ENCODE results near the gene LEUTX.

LEUTX gene

DNA sequence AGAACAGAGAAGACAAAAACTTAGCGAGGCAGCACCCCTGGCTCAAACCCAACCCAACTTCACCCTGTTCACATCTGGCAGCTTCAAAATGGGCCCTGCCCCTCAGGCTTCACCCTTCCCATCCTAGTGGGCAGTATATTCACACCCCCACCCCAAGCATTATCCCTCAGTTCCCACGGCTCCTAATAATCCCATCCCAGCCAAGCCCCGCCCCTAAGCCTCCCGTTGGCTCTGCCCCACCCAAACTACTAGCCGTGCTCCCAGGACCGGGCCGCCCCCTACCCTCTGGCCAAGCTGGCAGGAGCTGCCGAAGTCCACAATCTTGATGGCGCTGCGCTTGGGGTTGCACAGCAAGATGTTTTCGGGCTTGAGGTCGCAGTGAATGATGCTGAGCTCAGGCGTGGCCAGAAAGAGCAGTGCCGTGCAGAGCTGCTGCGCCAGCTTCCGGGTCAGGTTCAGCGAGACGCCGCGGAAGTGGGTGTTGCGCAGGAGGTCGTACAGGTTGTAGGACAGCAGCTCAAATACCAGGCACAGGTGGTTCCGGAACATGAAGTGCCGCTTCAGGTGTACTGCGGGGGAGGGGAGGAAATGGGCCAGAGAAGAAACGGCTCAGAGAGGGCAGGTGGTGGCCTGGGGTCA lies 49.5 kb downstream of the LEUTX start:
- no peak for DNase-seq (ENCODE audit: low spot score)
- TF ChIP-seq, protein P1, sequence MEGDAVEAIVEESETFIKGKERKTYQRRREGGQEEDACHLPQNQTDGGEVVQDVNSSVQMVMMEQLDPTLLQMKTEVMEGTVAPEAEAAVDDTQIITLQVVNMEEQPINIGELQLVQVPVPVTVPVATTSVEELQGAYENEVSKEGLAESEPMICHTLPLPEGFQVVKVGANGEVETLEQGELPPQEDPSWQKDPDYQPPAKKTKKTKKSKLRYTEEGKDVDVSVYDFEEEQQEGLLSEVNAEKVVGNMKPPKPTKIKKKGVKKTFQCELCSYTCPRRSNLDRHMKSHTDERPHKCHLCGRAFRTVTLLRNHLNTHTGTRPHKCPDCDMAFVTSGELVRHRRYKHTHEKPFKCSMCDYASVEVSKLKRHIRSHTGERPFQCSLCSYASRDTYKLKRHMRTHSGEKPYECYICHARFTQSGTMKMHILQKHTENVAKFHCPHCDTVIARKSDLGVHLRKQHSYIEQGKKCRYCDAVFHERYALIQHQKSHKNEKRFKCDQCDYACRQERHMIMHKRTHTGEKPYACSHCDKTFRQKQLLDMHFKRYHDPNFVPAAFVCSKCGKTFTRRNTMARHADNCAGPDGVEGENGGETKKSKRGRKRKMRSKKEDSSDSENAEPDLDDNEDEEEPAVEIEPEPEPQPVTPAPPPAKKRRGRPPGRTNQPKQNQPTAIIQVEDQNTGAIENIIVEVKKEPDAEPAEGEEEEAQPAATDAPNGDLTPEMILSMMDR (conservative IDR thresholded peaks at IDR 0.05; ENCODE audit: low read depth): no peak
- ChIA-PET POLR2A (ENCODE audit: low non-redundant PET) (no interaction called here), CTCF (no interaction called here)
- peak overlapping the region; percentile 30 for H3K27ac ChIP-seq

DNA sequence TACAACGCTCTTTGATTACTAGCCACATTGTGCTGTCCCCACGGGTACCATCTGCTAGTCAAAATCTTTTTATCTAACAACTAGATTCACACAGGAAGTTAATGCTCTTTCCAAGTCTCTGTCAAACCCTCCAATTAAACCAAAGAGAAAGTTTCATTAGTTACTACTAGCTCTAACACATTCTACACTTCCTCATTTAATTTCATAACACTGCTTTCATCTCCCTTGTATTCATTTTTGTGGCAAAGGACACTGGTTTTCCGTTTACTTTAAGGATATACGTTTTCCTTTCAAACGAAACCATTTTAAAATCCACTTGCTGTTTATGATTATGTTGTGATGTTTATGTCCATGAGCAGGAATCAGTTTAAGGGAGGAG lies 50.0 kb downstream of the LEUTX start:
- DNase-seq (ENCODE audit: low spot score): no peak
- H3K27ac ChIP-seq: peak overlapping the region; percentile 30
- TF ChIP-seq, protein P1 (conservative IDR thresholded peaks at IDR 0.05; ENCODE audit: low read depth): no peak
- POLR2A ChIA-PET (ENCODE audit: low non-redundant PET): no interaction called here
- CTCF ChIA-PET: interaction anchor here (0.6 kb wide), 1 partner anchor 449 kb away, joined by 6 read pairs; no protein-coding TSS in a partner anchor

DNA sequence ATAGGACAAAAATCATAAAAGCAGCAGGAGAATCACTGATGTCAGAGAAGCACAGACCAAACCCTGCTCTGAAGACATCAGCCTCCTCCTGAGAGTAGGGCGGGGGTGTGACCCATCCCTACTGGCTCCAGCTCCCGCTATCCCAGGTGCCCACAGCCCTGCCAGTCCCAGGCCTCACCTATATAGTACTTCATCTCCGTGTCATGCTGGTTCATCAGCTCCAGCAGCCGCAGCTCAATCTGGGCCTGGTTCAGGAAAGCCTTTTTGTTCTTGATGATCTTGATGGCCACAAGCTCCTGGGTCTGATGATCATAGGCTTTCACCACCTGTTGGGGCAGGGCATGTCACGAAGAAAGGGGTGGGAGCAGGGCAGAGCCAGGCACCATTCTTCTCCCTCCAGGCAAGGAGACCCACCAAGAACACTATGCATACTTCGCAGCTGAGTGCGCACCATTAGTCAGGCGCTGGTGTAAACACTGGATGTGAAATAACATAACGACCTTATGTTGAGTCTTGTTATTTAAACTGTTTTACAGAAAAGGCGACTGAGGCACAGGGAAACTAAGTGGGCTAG lies 51.1 kb downstream of the LEUTX start:
- TF ChIP-seq, protein P1 (conservative IDR thresholded peaks at IDR 0.05; ENCODE audit: low read depth): no peak
- H3K27ac ChIP-seq: peak overlapping the region; percentile 9; the same call in 1 of the 2 replicates
- POLR2A ChIA-PET (ENCODE audit: low non-redundant PET): no interaction called here
- DNase-seq (ENCODE audit: low spot score): no peak
- CTCF ChIA-PET: interaction anchor here (0.7 kb wide), 1 partner anchor 13 kb away, joined by 3 read pairs; no protein-coding TSS in a partner anchor

DNA sequence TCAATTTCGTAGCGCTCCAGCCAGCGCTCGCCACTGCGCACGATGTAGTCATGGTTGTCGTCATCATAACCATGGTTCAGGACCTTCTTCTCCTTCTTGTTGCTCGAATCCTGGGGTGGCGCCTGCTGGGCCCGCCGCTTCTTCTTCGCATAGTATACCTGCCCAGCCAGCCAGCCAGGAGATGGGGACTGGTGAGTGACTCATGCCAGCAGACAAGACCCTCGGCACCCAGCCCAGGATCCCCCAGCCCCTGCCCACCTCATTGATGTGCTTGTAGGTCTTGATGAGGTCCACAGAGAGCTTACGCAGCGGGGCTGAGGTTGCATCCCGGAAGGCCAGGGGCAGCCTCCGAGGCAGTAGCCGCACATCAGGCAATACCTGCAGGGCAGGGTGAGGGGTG lies 51.8 kb downstream of the LEUTX start:
- H3K27ac ChIP-seq: no peak overlapping the region
- DNase-seq (ENCODE audit: low spot score): no peak
- TF ChIP-seq, protein P1 (conservative IDR thresholded peaks at IDR 0.05; ENCODE audit: low read depth): no peak
- ChIA-PET CTCF (no interaction called here), POLR2A (ENCODE audit: low non-redundant PET) (no interaction called here)

DNA sequence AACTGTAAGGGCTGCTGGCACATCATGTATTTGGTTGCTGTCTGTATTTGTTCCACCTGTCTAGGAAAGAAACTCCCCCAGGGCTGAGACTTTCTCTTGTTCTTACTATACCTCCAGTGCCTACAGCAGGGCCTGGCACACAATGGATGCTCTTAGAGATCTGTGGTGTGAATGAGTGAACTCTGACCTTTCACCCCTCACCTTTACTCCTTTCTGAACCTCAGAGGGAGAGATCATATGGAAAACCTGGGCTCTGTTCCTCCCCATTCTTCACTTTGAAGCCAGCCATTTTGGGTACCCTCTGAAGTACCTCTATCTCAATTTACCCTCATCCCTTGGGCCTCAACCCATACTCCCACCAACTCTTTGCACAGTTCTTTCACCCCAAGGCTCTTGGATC lies 52.2 kb downstream of the LEUTX start:
- ChIA-PET CTCF (no interaction called here), POLR2A (ENCODE audit: low non-redundant PET) (no interaction called here)
- no peak for DNase-seq (ENCODE audit: low spot score)
- no peak overlapping the region for H3K27ac ChIP-seq
- TF ChIP-seq, protein P1 (conservative IDR thresholded peaks at IDR 0.05; ENCODE audit: low read depth): no peak

DNA sequence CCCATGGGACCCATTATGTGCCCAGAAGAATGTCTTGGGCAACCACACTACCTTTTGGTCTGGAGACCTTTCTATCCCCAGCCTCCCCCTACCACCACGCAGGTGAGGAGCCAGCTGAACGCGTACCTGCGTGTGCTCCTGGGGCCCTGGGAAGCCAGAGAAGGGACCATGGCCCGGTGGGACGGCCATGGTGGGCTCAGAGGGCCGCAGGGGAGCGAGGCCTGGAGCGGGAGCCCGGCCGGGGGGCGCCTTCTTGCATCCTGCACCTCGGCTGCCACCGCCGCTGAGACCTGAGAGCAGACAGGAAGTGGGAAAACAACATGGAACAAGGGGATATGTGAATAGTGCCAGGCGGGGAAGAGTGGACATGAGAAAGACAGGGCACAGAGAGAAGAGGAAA lies 53.0 kb downstream of the LEUTX start:
- ChIA-PET CTCF (no interaction called here), POLR2A (ENCODE audit: low non-redundant PET) (no interaction called here)
- TF ChIP-seq, protein P1 (conservative IDR thresholded peaks at IDR 0.05; ENCODE audit: low read depth): no peak
- peak overlapping the region; percentile 92 for H3K27ac ChIP-seq
- DNase-seq (ENCODE audit: low spot score): no peak

All from RWPE1 (cell line).